ENCODE measurements around the gene CNTNAP4.

DNA sequence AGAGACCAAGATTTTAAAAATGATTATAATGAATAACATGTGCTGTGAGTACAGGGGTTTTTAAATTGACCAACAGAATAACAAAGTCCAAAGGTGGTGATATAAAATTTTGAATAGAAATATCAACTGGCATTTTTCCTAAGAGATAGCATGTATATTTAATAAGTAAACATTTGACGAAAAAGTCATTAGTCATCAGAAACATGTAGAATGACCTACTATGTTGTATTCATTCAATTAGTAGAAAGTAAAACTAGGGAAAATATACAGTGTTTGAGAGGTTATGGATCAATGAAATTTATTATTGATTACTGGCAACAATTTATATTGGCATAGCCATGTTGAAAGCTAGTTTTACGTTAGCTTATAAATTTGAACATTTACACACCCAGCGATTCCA lies 30.6 kb upstream of the CNTNAP4 start:
- TF ChIP-seq, protein P1, sequence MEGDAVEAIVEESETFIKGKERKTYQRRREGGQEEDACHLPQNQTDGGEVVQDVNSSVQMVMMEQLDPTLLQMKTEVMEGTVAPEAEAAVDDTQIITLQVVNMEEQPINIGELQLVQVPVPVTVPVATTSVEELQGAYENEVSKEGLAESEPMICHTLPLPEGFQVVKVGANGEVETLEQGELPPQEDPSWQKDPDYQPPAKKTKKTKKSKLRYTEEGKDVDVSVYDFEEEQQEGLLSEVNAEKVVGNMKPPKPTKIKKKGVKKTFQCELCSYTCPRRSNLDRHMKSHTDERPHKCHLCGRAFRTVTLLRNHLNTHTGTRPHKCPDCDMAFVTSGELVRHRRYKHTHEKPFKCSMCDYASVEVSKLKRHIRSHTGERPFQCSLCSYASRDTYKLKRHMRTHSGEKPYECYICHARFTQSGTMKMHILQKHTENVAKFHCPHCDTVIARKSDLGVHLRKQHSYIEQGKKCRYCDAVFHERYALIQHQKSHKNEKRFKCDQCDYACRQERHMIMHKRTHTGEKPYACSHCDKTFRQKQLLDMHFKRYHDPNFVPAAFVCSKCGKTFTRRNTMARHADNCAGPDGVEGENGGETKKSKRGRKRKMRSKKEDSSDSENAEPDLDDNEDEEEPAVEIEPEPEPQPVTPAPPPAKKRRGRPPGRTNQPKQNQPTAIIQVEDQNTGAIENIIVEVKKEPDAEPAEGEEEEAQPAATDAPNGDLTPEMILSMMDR (conservative IDR thresholded peaks at IDR 0.05; ENCODE audit: low read depth, low read length), result no peak
- TF ChIP-seq EZH2 (IDR thresholded peaks at IDR 0.05; ENCODE audit: low read length, unreplicated experiment) (no peak), EZH2phosphoT487 (IDR thresholded peaks at IDR 0.05; ENCODE audit: borderline replicate concordance, low read length) (no peak)

Measured in PC-3 (cell line).